ENCODE results near the gene B3GAT1. TPM values are rescaled to one million over a fixed set of nuclear protein-coding genes. Genes with fewer than 3 reads are reported as not detected.

B3GAT1 gene
- total RNA-seq, 4 donors from 2014 or later = 0.13 to 0.66 (median 0.35) TPM

- peaks cover 0 to 4% (median 0%) of the 10 kb centered on the region in 4 donors for H3K27me3 ChIP-seq
- H3K9me3 ChIP-seq = no peaks in the 10 kb centered on the region
- WGBS = 85% methylated on average over 30 of the region's 30 CpGs
- peak; percentile 87 for DNase-seq (ENCODE audit: extremely low spot score)
- TF ChIP-seq CTCF (IDR thresholded peaks at IDR 0.05) (no peak), POLR2AphosphoS5 (IDR thresholded peaks at IDR 0.05) (no peak), POLR2A (IDR thresholded peaks at IDR 0.05; ENCODE audit: low read depth) (no peak), EP300 (IDR thresholded peaks at IDR 0.05) (no peak)
- H3K4me3 ChIP-seq = no peak overlapping the region
- H3K4me1 ChIP-seq = no peaks in the 10 kb centered on the region
- H3K36me3 ChIP-seq = no peaks in the 10 kb centered on the region
- H3K27ac ChIP-seq (replicated peaks in 1 of 4) = no peak overlapping the region
- intact Hi-C loops (cut with DNase I) = no loop called here
Measured at GRCh38 chr11:134342572-134343340, 69.3 kb downstream of the B3GAT1 start.

- no peaks in the 10 kb centered on the region for H3K4me1 ChIP-seq
- H3K36me3 ChIP-seq = no peaks in the 10 kb centered on the region
- no peak for DNase-seq (ENCODE audit: extremely low spot score)
- H3K4me3 ChIP-seq = no peak overlapping the region
- intact Hi-C loops (cut with DNase I) = no loop called here
- no peaks in the 10 kb centered on the region for H3K9me3 ChIP-seq
- H3K27ac ChIP-seq (replicated peaks in 1 of 4) = no peak overlapping the region
- 91% methylated on average over 38 of the region's 68 CpGs for WGBS
- H3K27me3 ChIP-seq = peaks cover 0 to 4% (median 0%) of the 10 kb centered on the region in 4 donors
- TF ChIP-seq POLR2A (IDR thresholded peaks at IDR 0.05; ENCODE audit: low read depth) (no peak), CTCF (IDR thresholded peaks at IDR 0.05) (no peak), EP300 (IDR thresholded peaks at IDR 0.05) (no peak), POLR2AphosphoS5 (IDR thresholded peaks at IDR 0.05) (no peak)
Measured at GRCh38 chr11:134341805-134342571, 70.1 kb downstream of the B3GAT1 start.

- peaks cover 0 to 4% (median 0%) of the 10 kb centered on the region in 4 donors for H3K27me3 ChIP-seq
- H3K4me1 ChIP-seq = no peaks in the 10 kb centered on the region
- WGBS = 85% methylated on average over 11 of the region's 11 CpGs
- intact Hi-C loops (cut with DNase I) = no loop called here
- no peaks in the 10 kb centered on the region for H3K9me3 ChIP-seq
- DNase-seq (ENCODE audit: extremely low spot score) = no peak
- TF ChIP-seq EP300 (IDR thresholded peaks at IDR 0.05) (no peak), CTCF (IDR thresholded peaks at IDR 0.05) (no peak), POLR2A (IDR thresholded peaks at IDR 0.05; ENCODE audit: low read depth) (no peak)
- no peaks in the 10 kb centered on the region for H3K36me3 ChIP-seq
- no peak overlapping the region for H3K27ac ChIP-seq (replicated peaks in 1 of 4)
- H3K4me3 ChIP-seq = no peak overlapping the region
Measured at GRCh38 chr11:134340354-134340964, 71.6 kb downstream of the B3GAT1 start.

GRCh38 chr11:134339756-134340155, 72.3 kb downstream of the B3GAT1 start:
- no peak overlapping the region for H3K4me3 ChIP-seq
- no peaks in the 10 kb centered on the region for H3K36me3 ChIP-seq
- no peaks in the 10 kb centered on the region for H3K9me3 ChIP-seq
- H3K27ac ChIP-seq (replicated peaks in 1 of 4) = no peak overlapping the region
- 80% methylated on average over 4 of the region's 4 CpGs for WGBS
- no peak for TF ChIP-seq POLR2A (IDR thresholded peaks at IDR 0.05; ENCODE audit: low read depth)
- no peak for TF ChIP-seq POLR2AphosphoS5 (IDR thresholded peaks at IDR 0.05)
- no peak for TF ChIP-seq CTCF (IDR thresholded peaks at IDR 0.05)
- no peak for TF ChIP-seq EP300 (IDR thresholded peaks at IDR 0.05)
- intact Hi-C loops (cut with DNase I) = loop anchor here (10.0 kb wide), 1 partner anchor 115 kb away; the partner anchor contains the start of genes NCAPD3 and VPS26B
- no peaks in the 10 kb centered on the region for H3K4me1 ChIP-seq
- peaks cover 0 to 4% (median 0%) of the 10 kb centered on the region in 4 donors for H3K27me3 ChIP-seq
- DNase-seq (ENCODE audit: extremely low spot score) = no peak
